Kidney epithelial cell (primary cell): Measurements from ENCODE around the gene GLIS2. TPM values are rescaled to one million over a fixed set of nuclear protein-coding genes. Genes with fewer than 3 reads are reported as not detected.

ENCODE experiments used
- DNase-seq: peaks from one replicate; pipeline ENCODE4 v3.0.0-alpha.2; 2010; ENCODE audit warnings: low read depth
- H3K27me3 ChIP-seq: 2 replicates; pipeline ENCODE4 v1.6.0; 2011; ENCODE audit warnings: low read length; ENCODE audit not compliant: control insufficient read depth, insufficient read depth
- H3K36me3 ChIP-seq: 2 replicates; pipeline ENCODE4 v1.5.1; 2011; ENCODE audit warnings: low read length; ENCODE audit not compliant: control insufficient read depth, insufficient read depth
- H3K4me3 ChIP-seq: 2 replicates; pipeline ENCODE4 v1.5.1; 2011; ENCODE audit warnings: low read depth, mild to moderate bottlenecking, control low read depth, low read length
- total RNA-seq: library from RNA; depleted of rRNA; stranded (reverse); fragments of >200 nt; gene quantifications from 2 replicates; pipeline ENCODE4 v1.2.3, GENCODE V29; 2015
- TF ChIP-seq, protein P1 (sequence below): IDR thresholded peaks from 2 replicates; pipeline ENCODE4 v1.5.1; 2011; ENCODE audit warnings: mild to moderate bottlenecking, moderate library complexity, low read length, control low read depth, inconsistent platforms; ENCODE audit not compliant: insufficient read depth, poor library complexity, severe bottlenecking

Gene GLIS2
- total RNA-seq, 1 donor from 2014 or later = 11.5 TPM

DNA sequence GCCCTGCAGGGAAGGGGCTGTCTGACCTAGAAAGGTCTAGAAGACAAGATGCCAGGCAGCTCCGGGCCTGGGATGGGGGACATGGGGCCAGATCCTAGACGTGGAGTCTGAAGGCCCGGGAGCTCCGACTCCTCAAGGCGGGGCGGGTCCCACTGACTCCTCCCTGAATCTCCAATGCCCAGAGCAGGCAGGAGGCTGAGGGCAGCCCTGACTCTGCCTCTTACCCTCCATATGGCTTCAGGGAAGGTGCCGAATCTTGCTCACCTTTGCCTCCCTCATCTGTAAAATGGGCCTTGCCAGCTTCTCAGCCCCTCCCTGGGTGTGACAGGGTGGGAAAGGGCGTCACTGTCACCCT is 70.6 kb downstream of the GLIS2 start:
- Histone ChIP-seq H3K27me3 (no peaks in the 10 kb centered on the region), H3K36me3 (peaks cover 3% of the 10 kb centered on the region), H3K4me3 (no peak overlapping the region)
- TF ChIP-seq, protein P1, sequence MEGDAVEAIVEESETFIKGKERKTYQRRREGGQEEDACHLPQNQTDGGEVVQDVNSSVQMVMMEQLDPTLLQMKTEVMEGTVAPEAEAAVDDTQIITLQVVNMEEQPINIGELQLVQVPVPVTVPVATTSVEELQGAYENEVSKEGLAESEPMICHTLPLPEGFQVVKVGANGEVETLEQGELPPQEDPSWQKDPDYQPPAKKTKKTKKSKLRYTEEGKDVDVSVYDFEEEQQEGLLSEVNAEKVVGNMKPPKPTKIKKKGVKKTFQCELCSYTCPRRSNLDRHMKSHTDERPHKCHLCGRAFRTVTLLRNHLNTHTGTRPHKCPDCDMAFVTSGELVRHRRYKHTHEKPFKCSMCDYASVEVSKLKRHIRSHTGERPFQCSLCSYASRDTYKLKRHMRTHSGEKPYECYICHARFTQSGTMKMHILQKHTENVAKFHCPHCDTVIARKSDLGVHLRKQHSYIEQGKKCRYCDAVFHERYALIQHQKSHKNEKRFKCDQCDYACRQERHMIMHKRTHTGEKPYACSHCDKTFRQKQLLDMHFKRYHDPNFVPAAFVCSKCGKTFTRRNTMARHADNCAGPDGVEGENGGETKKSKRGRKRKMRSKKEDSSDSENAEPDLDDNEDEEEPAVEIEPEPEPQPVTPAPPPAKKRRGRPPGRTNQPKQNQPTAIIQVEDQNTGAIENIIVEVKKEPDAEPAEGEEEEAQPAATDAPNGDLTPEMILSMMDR = no peak
- DNase-seq = no peak

- no peak for DNase-seq
- peaks cover 3% of the 10 kb centered on the region for H3K36me3 ChIP-seq
- no peaks in the 10 kb centered on the region for H3K27me3 ChIP-seq
- TF ChIP-seq, protein P1 = no peak
- no peak overlapping the region for H3K4me3 ChIP-seq
These were observed 71.2 kb downstream of the GLIS2 start for GRCh38 chr16:4386951-4387565.

GRCh38 chr16:4387781-4388180 is 71.9 kb downstream of the GLIS2 start:
- peaks cover 2% of the 10 kb centered on the region for H3K36me3 ChIP-seq
- DNase-seq = no peak
- TF ChIP-seq, protein P1 = no peak
- H3K27me3 ChIP-seq = no peaks in the 10 kb centered on the region
- H3K4me3 ChIP-seq = no peak overlapping the region

DNA sequence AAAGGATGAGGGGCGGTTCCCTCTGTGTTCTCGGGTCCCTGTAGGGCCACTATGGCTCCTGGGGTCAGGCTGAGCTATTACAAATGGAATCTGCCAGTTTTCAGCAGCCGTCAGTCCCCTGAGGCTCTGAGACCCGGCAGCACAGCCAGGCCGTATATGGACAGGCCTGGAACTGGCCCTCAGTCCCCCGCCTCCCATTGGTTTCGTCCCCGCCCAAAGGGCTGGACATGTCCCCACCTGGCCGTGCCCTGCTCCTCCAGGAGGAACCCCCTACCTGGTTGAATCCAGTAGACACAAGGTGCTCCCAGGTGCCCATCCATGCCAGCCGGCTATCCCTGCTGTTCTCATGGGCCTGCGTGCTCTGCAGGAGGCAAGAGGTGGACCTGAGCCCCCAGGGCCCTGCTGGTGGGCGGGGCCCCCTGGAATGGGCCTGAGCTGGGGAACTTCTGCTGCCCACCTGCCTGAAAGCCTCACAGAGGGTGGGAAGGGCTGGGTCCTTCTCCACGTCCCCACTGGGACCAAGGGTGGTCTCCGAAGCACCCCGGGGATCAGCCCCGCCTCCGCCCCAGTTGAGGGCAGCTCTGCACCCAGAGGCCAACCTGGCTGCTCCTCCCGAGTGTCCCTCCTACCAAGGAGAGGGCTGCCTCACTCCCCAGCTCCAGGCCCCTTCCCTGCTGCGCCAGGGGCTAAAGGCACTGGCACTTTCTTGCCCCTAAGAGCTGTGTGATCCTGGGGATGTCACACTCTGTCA is 72.6 kb downstream of the GLIS2 start:
- DNase-seq = no peak
- Histone ChIP-seq H3K27me3 (no peaks in the 10 kb centered on the region), H3K4me3 (no peak overlapping the region), H3K36me3 (no peaks in the 10 kb centered on the region)
- TF ChIP-seq, protein P1 = no peak

Other genes with a start within 250 kb of the GLIS2 start
- gene ADCY9, start 199.6 kb upstream of the GLIS2 start, total RNA-seq = 12.0 and 17.3 TPM in 2 replicates
- gene SRL, start 74.0 kb upstream of the GLIS2 start, total RNA-seq = not detected in 2 replicates
- gene TFAP4, start 43.0 kb upstream of the GLIS2 start, total RNA-seq = 7.1 and 10.4 TPM in 2 replicates
- gene PAM16, start 35.3 kb downstream of the GLIS2 start, total RNA-seq = 58.1 and 62.8 TPM in 2 replicates
- gene VASN, start 55.8 kb downstream of the GLIS2 start, total RNA-seq = 60.4 and 73.5 TPM in 2 replicates
- 57.3 and 76.2 TPM in 2 replicates for gene CORO7, start 100.5 kb downstream of the GLIS2 start, total RNA-seq
- gene DNAJA3, start 109.8 kb downstream of the GLIS2 start, total RNA-seq = 71.2 and 77.6 TPM in 2 replicates
- gene NMRAL1, start 158.6 kb downstream of the GLIS2 start, total RNA-seq = 55.2 and 59.5 TPM in 2 replicates
- 64.4 and 72.6 TPM in 2 replicates for gene HMOX2, start 160.3 kb downstream of the GLIS2 start, total RNA-seq
- 14.1 and 16.8 TPM in 2 replicates for gene CDIP1, start 222.7 kb downstream of the GLIS2 start, total RNA-seq
- gene C16orf96, start 240.3 kb downstream of the GLIS2 start, total RNA-seq = not detected in 2 replicates